Colonic mucosa (tissue), 4 donors: Measurements from ENCODE around the gene RAD51B. TPM values are rescaled to one million over a fixed set of nuclear protein-coding genes. Genes with fewer than 3 reads are reported as not detected.
A peak's percentile ranks its signal among the peaks of the same experiment; 100 is the strongest.

Source experiments
- DNase-seq: peaks from one replicate; pipeline ENCODE4 v3.0.0-alpha.2; 2020
- H3K27ac ChIP-seq: fragments of 200-600 bp; one replicate; pipeline ENCODE4 v1.8.0; 2021
- H3K27me3 ChIP-seq: fragments of 200-600 bp; one replicate; pipeline ENCODE4 v1.8.0; 2021
- H3K36me3 ChIP-seq: fragments of 200-600 bp; one replicate; pipeline ENCODE4 v1.8.0; 2021
- H3K4me1 ChIP-seq: fragments of 200-600 bp; one replicate; pipeline ENCODE4 v1.8.0; 2021; ENCODE audit warnings: mild to moderate bottlenecking
- H3K4me3 ChIP-seq: fragments of 200-600 bp; one replicate; pipeline ENCODE4 v1.8.0; 2021
- H3K9ac ChIP-seq, 2 donors: one replicate each; pipeline ENCODE4 v1.7.0; 2013; ENCODE audit warnings: control low read depth in 2 of 2, low read depth in 2 of 2, low read length in 2 of 2
- H3K9me3 ChIP-seq: fragments of 200-600 bp; one replicate; pipeline ENCODE4 v1.8.0; 2021
- intact Hi-C: fragments of 100-400 bp; cut with DNase I; formaldehyde crosslinking; loops from one replicate; pipeline ENCODE4 v1.14.1; 2022
- total RNA-seq, 2 donors: library from RNA; stranded (reverse); fragmentation: NEBNext Ultra II Directional in 1 of 2; extraction: Animal tissue kit (Norgen Biotek cat#: 25700) in 1 of 2; gene quantifications; one replicate each; pipeline ENCODE4 v1.2.1, GENCODE V29; 2021
- TF ChIP-seq, protein P1 (sequence below): fragments of 200-600 bp; IDR thresholded peaks from one replicate; pipeline ENCODE4 v1.8.0; 2022; ENCODE audit warnings: antibody characterized with exemption, mild to moderate bottlenecking
- donor health status: healthy.
- donor health status: DM: no; HTN: no; CAD: no.
- donor health status: DM: no; HTN: no; CAD: no.

RAD51B gene
- total RNA-seq, 2 donors from 2014 or later, result 12.7 to 22.0 TPM

DNA sequence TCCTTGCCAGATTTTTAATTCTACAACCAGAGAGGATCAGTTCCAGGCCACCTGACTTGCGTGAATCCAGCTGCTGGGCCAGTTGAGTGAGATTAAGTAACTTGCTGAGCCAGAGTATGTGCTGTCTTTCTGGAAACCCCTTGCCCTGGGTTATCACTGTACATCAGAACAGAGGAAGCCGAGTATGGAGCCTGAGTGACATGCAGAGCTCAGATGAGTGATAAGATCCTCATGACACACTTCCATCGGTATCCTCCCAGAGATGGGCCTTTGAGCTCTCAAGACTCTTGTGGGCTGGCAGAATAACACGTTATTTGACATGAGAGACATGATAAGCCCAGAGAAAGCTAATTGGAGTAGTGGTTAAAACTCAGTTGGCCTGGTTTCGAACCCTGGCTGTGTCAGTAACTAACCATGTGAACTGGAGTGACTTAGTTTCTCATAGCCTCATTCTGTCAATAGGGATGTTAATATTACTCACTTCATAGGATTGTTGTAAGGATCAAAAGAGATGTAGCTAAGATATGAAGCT lies 585.1 kb downstream of the RAD51B start:
- Histone ChIP-seq H3K36me3 (no peaks in the 10 kb centered on the region), H3K4me1 (no peaks in the 10 kb centered on the region), H3K27me3 (no peaks in the 10 kb centered on the region), H3K9ac (no peak overlapping the region), H3K27ac (no peak overlapping the region), H3K4me3 (no peak overlapping the region), H3K9me3 (no peaks in the 10 kb centered on the region)
- intact Hi-C loops, result no loop called here
- TF ChIP-seq, protein P1, sequence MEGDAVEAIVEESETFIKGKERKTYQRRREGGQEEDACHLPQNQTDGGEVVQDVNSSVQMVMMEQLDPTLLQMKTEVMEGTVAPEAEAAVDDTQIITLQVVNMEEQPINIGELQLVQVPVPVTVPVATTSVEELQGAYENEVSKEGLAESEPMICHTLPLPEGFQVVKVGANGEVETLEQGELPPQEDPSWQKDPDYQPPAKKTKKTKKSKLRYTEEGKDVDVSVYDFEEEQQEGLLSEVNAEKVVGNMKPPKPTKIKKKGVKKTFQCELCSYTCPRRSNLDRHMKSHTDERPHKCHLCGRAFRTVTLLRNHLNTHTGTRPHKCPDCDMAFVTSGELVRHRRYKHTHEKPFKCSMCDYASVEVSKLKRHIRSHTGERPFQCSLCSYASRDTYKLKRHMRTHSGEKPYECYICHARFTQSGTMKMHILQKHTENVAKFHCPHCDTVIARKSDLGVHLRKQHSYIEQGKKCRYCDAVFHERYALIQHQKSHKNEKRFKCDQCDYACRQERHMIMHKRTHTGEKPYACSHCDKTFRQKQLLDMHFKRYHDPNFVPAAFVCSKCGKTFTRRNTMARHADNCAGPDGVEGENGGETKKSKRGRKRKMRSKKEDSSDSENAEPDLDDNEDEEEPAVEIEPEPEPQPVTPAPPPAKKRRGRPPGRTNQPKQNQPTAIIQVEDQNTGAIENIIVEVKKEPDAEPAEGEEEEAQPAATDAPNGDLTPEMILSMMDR, result no peak
- no peak for DNase-seq

DNA sequence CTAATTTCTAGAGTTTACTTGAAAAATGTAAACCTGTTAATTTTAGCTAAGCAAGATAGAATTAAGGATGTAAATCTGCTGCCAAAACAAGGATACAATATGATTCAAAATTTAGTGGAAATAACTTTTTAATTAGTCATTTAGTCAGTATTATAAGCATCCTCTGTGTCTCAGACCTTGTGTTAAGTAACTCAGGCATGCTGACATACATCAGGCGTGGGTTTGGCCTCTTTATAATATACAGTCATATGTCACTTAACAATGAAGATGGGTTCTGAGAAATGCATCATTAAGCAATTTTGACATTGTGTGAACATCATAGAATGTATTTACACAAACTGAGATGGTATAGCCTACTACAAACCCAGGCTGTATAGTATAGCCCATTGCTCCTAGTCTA lies 586.4 kb downstream of the RAD51B start:
- no peaks in the 10 kb centered on the region for H3K4me1 ChIP-seq
- TF ChIP-seq, protein P1, result no peak
- no peaks in the 10 kb centered on the region for H3K27me3 ChIP-seq
- H3K9me3 ChIP-seq, result no peaks in the 10 kb centered on the region
- no peak overlapping the region for H3K4me3 ChIP-seq
- DNase-seq, result no peak
- no peaks in the 10 kb centered on the region for H3K36me3 ChIP-seq
- H3K9ac ChIP-seq, result no peak overlapping the region
- intact Hi-C loops, result no loop called here
- H3K27ac ChIP-seq, result no peak overlapping the region

DNA sequence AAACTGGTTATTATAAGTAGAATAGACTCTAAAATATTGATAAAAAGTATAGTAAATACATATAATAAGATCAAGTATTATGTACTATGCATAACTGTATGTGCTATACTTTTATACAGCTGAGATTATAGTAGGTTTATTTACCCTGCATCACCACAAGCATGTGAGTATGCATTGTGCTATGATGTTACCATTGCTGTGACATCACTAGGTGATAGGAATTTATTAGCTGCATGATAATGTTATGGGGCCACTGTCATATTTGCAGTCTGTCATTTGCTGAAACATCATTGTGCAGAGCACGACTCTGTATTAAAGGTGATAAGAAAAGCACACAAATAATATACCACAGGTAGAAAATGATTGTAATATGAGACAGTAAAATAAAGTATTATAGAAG lies 587.7 kb downstream of the RAD51B start:
- Histone ChIP-seq H3K36me3 (no peaks in the 10 kb centered on the region), H3K4me3 (no peak overlapping the region), H3K9ac (peak overlapping the region in 1 of 2 donors; percentile 26), H3K4me1 (no peaks in the 10 kb centered on the region), H3K27me3 (no peaks in the 10 kb centered on the region), H3K9me3 (no peaks in the 10 kb centered on the region), H3K27ac (no peak overlapping the region)
- intact Hi-C loops, result no loop called here
- TF ChIP-seq, protein P1, result no peak
- DNase-seq, result no peak

DNA sequence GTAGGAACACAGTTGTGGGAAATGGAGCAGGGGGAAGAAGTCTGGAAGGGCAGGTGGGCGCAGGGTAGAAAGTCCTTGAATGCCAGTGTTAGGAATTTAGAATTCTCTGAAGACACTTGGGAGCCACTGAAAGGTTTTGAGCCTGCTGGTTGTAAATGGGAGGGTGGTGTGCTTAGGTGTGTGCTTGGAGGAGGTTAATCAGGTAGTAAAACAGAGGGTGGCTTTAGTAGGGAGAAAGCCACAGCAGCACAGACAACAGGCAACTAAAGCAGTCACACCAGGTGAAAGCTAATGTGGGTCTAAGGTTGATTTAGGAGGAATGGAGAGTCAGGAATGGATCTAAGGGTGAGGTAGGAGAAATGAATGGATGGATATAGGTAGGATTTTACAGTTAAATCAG lies 588.2 kb downstream of the RAD51B start:
- no peaks in the 10 kb centered on the region for H3K36me3 ChIP-seq
- peak overlapping the region; percentile 3 for H3K27ac ChIP-seq
- H3K4me3 ChIP-seq, result no peak overlapping the region
- intact Hi-C loops, result no loop called here
- no peaks in the 10 kb centered on the region for H3K9me3 ChIP-seq
- TF ChIP-seq, protein P1, result no peak
- DNase-seq, result no peak
- no peaks in the 10 kb centered on the region for H3K4me1 ChIP-seq
- H3K9ac ChIP-seq, result peak overlapping the region in 1 of 2 donors; percentile 26
- H3K27me3 ChIP-seq, result no peaks in the 10 kb centered on the region

DNA sequence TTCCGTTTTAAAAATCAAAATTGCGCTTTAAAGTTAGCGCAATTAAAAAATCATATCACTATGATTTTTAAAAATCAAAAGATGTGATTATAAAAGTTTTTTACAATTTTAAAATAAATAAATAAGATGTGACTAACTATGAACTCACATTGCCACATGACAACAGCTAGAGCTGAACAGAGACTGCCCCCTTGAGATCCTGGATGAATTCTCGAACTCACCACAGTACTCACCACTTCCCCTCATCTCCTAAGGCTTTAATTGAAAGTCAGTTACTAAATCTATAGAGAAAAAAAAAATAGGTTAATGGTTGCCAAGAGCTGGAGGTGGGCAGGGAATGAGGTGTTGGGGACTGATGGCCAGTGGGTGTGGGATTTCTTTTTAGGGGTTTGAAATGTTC lies 589.1 kb downstream of the RAD51B start:
- Histone ChIP-seq H3K27me3 (no peaks in the 10 kb centered on the region), H3K27ac (no peak overlapping the region), H3K9me3 (no peaks in the 10 kb centered on the region), H3K36me3 (no peaks in the 10 kb centered on the region), H3K4me1 (no peaks in the 10 kb centered on the region), H3K9ac (no peak overlapping the region), H3K4me3 (no peak overlapping the region)
- TF ChIP-seq, protein P1, result no peak
- no peak for DNase-seq
- intact Hi-C loops, result no loop called here
